Measurements from ENCODE around the gene DYNC1H1. TPM values are rescaled to one million over a fixed set of nuclear protein-coding genes. Genes with fewer than 3 reads are reported as not detected.

The DYNC1H1 gene
- polyA plus RNA-seq, 1 donor from 2014 or later: 298 TPM

- Histone ChIP-seq H3K79me2 (replicated peaks; ENCODE audit: insufficient read depth, low read length) (peaks cover 8% of the 10 kb centered on the region), H3K36me3 (ENCODE audit: insufficient read depth, low read length) (no peaks in the 10 kb centered on the region), H3K27ac (ENCODE audit: low read length) (no peak overlapping the region), H3K27me3 (ENCODE audit: insufficient read depth, low read depth, low read length) (no peaks in the 10 kb centered on the region), H2AFZ (ENCODE audit: low read depth, low read length) (no peak overlapping the region), H3K4me3 (ENCODE audit: low read length) (no peak overlapping the region), H4K20me1 (ENCODE audit: insufficient read depth) (no peaks in the 10 kb centered on the region), H3K4me2 (ENCODE audit: low read length) (no peak overlapping the region), H3K9me2 (ENCODE audit: insufficient read depth, low read length) (no peaks in the 10 kb centered on the region), H3K9me3 (ENCODE audit: low read length) (no peaks in the 10 kb centered on the region), H3F3A (ENCODE audit: insufficient read depth, low read length, poor library complexity, severe bottlenecking) (no peaks in the 10 kb centered on the region), H3K9ac (ENCODE audit: low read length) (no peak overlapping the region)
- TF ChIP-seq MXI1 (conservative IDR thresholded peaks at IDR 0.05; ENCODE audit: poor library complexity, severe bottlenecking) (no peak), REST (IDR thresholded peaks at IDR 0.05; ENCODE audit: borderline replicate concordance) (no peak), TAF1 (IDR thresholded peaks at IDR 0.05; ENCODE audit: low read depth) (no peak), EP300 (conservative IDR thresholded peaks at IDR 0.05; ENCODE audit: poor library complexity, severe bottlenecking) (no peak), EZH2 (IDR thresholded peaks at IDR 0.05; ENCODE audit: borderline replicate concordance, insufficient read depth, low read length, poor library complexity, severe bottlenecking) (no peak), RAD21 (conservative IDR thresholded peaks at IDR 0.05) (no peak), SMC3 (conservative IDR thresholded peaks at IDR 0.05; ENCODE audit: poor library complexity) (no peak), POLR2AphosphoS5 (IDR thresholded peaks at IDR 0.05) (no peak)
- TF ChIP-seq, protein P1, sequence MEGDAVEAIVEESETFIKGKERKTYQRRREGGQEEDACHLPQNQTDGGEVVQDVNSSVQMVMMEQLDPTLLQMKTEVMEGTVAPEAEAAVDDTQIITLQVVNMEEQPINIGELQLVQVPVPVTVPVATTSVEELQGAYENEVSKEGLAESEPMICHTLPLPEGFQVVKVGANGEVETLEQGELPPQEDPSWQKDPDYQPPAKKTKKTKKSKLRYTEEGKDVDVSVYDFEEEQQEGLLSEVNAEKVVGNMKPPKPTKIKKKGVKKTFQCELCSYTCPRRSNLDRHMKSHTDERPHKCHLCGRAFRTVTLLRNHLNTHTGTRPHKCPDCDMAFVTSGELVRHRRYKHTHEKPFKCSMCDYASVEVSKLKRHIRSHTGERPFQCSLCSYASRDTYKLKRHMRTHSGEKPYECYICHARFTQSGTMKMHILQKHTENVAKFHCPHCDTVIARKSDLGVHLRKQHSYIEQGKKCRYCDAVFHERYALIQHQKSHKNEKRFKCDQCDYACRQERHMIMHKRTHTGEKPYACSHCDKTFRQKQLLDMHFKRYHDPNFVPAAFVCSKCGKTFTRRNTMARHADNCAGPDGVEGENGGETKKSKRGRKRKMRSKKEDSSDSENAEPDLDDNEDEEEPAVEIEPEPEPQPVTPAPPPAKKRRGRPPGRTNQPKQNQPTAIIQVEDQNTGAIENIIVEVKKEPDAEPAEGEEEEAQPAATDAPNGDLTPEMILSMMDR (IDR thresholded peaks at IDR 0.05; ENCODE audit: poor library complexity, severe bottlenecking): no peak
Measured at GRCh38 chr14:102090713-102091112, 126.3 kb downstream of the DYNC1H1 start.

- Histone ChIP-seq H3K27ac (ENCODE audit: low read length) (no peak overlapping the region), H3K4me3 (ENCODE audit: low read length) (no peak overlapping the region), H3K9me3 (ENCODE audit: low read length) (no peaks in the 10 kb centered on the region), H3K79me2 (replicated peaks; ENCODE audit: insufficient read depth, low read length) (no peaks in the 10 kb centered on the region), H2AFZ (ENCODE audit: low read depth, low read length) (no peak overlapping the region), H3K9ac (ENCODE audit: low read length) (no peak overlapping the region), H3K4me2 (ENCODE audit: low read length) (no peak overlapping the region), H3K36me3 (ENCODE audit: insufficient read depth, low read length) (no peaks in the 10 kb centered on the region), H3K9me2 (ENCODE audit: insufficient read depth, low read length) (no peaks in the 10 kb centered on the region), H4K20me1 (ENCODE audit: insufficient read depth) (no peaks in the 10 kb centered on the region), H3K27me3 (ENCODE audit: insufficient read depth, low read depth, low read length) (no peaks in the 10 kb centered on the region), H3F3A (ENCODE audit: insufficient read depth, low read length, poor library complexity, severe bottlenecking) (no peaks in the 10 kb centered on the region)
- TF ChIP-seq POLR2AphosphoS5 (IDR thresholded peaks at IDR 0.05) (no peak), RAD21 (conservative IDR thresholded peaks at IDR 0.05) (no peak), EZH2 (IDR thresholded peaks at IDR 0.05; ENCODE audit: borderline replicate concordance, insufficient read depth, low read length, poor library complexity, severe bottlenecking) (no peak), EP300 (conservative IDR thresholded peaks at IDR 0.05; ENCODE audit: poor library complexity, severe bottlenecking) (no peak), SMC3 (conservative IDR thresholded peaks at IDR 0.05; ENCODE audit: poor library complexity) (no peak)
Measured at GRCh38 chr14:102092806-102093205, 128.4 kb downstream of the DYNC1H1 start.
